ENCODE measurements around the gene SLX9.

DNA sequence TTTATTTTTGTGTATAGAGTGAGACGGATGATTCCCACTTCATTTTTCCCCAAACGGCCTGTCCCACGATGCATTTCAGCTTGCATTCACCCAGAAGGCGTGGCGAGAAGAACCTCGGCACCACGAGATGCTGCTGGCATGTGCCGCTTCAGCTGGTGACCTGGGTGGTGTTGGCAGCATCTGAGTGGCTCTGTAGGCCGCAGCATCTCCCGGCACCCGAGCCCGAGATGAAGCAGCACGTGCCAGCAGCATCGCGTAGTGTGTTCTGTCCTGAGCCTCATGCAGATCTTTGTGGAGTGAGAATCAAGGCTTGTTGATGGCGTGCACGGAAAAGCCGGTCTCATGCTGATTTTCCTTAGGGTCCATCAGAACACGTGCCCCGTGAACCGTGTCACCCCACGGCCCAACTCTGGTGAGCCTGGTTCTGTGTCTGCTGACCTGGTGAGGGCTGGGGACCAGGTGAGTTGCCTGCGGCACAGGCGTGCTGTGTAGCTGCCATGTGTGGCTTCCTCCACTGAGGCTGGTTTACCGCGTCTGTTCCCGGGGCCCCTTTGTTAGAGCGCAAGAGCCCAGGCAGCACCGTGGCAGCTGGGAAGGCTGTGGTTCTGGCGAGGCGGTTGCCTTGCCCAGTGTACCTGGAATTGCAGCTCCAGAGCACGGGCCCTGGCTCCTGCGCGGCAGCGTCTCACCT is 16.7 kb downstream of the SLX9 start:
- no peak for TF ChIP-seq EP300 (IDR thresholded peaks at IDR 0.05)
- TF ChIP-seq, protein P1, sequence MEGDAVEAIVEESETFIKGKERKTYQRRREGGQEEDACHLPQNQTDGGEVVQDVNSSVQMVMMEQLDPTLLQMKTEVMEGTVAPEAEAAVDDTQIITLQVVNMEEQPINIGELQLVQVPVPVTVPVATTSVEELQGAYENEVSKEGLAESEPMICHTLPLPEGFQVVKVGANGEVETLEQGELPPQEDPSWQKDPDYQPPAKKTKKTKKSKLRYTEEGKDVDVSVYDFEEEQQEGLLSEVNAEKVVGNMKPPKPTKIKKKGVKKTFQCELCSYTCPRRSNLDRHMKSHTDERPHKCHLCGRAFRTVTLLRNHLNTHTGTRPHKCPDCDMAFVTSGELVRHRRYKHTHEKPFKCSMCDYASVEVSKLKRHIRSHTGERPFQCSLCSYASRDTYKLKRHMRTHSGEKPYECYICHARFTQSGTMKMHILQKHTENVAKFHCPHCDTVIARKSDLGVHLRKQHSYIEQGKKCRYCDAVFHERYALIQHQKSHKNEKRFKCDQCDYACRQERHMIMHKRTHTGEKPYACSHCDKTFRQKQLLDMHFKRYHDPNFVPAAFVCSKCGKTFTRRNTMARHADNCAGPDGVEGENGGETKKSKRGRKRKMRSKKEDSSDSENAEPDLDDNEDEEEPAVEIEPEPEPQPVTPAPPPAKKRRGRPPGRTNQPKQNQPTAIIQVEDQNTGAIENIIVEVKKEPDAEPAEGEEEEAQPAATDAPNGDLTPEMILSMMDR (IDR thresholded peaks at IDR 0.05), result no peak
